HG02981 (cell line): ENCODE data around the gene MARCHF3.
"Not testable (repeated sequence)": the region's sequence is repeated elsewhere in the genome, so short reads cannot be mapped to it uniquely, and the experiment has no call there.

ENCODE experiments used
- ATAC-seq: cut with Tn5 transposase; IDR thresholded peaks from one replicate; pipeline ENCODE4 v1.9.1; 2021; ENCODE audit warnings: mild to moderate bottlenecking, moderate library complexity; ENCODE audit not compliant: unreplicated experiment

The MARCHF3 gene

DNA sequence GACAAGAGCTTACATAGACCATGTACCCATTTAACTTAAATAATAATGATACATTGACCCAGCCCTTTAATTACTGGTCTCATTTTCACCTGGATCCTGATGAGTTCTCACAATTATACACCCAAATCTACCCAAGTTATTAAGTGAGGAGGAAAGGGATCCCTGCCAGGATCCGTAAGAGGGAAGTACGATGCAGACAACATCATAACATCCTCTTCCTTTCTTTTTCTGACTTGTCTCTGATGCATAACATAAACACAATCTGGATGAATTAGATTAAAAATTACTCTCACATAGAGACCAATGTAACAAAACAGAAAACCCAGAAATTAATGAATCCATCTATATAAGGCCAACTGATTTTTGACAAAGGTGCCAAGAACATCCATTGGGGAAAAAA lies 17.0 kb downstream of the MARCHF3 start:
- no peak for ATAC-seq

DNA sequence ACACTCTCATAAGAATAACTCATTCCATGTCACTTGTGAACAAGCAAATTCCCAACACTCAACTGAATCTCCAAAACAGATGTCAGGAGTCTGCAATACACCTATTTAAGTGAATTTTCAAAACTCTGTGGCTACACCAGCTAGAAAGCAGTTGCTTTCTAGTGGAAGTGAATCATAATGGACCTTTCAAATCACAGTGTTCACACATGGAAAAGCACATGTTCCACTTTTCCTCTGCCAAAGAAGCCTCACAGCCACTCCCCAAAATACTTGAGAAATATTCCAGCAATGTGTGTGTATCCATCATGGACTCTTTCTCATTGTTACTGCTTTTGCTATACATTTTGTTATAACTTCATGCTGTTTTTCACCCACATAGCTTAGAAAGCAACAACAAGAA lies 17.4 kb downstream of the MARCHF3 start:
- ATAC-seq, result no peak

DNA sequence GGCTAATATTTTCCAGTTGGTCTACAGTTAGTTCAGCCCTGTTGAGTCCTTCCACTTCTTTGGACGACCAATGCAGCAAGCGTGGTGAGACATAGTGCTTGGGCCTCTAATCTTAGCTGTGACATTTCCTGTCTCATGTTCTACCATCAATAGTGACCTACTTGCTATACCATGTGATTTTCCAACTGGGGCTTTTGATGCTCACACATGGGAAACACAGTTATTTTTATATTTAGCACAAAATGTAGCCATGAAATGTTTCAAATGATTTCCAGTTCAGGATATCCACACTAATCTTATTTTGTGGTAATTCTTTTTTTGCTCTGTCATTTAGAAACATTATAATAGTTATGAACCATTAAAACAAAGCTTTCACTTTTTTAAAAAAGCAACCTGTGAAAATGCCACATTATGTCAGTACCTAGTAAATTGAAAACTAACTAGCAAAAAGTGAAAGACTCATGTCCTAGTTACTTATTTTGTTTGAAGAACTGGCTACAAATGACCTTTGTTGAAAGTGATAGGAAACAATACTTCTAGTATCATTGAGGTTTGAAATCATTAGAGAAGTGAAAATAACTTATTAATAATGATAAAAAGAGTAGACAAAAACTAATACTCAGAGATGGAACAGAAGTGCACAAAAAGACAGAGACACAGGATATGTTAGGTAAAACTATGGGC lies 18.3 kb downstream of the MARCHF3 start:
- peak; percentile 76 for ATAC-seq

DNA sequence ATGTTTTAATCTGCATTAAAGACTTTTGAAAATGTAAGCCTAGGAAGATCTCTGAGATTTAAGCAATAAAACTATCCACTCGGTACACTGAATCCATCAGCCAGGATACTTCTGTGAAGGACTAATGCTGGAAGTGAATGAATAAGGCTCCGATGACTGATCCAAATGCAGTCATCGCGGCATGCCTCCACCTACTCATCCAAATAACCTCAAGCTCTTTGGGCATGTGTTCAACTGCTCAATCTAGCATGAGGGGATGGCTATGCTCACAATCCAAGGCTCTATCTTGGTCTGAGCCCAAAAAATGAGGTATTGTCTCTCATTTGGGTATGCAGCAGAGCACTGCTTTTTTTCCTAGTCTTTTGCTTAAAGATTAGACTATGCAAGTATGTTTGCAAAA lies 19.2 kb downstream of the MARCHF3 start:
- ATAC-seq, result no peak

DNA sequence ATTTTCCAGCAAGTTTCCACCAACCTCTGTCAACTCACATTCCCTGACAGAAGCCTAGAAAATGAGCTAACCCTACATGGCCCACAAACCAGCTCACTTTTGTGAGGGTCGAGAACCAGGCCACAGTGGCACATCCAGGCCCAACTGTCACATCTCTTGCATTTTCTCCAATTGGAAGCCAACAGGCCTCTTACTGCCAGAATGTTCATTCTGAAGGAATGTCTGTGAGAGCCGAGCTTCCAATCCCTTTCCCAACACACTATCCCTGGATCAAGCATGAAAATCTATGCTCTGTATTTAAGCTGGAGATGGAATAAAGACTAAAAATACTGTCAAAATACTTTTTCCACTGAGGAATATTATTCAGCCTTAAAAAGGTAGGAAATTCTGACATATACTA lies 20.0 kb downstream of the MARCHF3 start:
- ATAC-seq, result no peak

GRCh38 chr5:127009784-127010183 lies 20.6 kb downstream of the MARCHF3 start:
- ATAC-seq, result no peak

GRCh38 chr5:127008300-127008975 lies 21.9 kb downstream of the MARCHF3 start:
- no peak for ATAC-seq

- no peak for ATAC-seq
These were observed 22.8 kb downstream of the MARCHF3 start for GRCh38 chr5:127007522-127007921.

DNA sequence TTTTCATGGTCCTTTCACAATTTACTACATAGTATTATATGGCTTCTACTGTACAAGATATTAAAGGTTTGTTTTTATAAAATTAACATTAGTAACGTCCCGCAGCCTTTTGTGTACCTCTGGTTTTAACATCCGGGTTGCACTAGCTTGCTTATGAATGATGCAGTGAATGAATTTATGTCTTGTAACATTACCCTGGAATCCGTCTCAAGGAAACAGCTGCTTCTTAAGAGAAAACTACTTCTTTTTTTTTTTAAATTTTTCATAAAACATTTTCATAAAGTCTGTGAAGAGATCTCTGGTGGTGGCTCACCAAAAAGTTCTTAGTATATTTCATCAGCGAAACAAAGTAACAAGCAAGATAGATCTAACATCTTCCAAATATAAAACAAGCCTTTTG lies 23.6 kb downstream of the MARCHF3 start:
- ATAC-seq, result no peak

GRCh38 chr5:127005282-127005681 lies 25.1 kb downstream of the MARCHF3 start:
- ATAC-seq, result not testable (repeated sequence)

DNA sequence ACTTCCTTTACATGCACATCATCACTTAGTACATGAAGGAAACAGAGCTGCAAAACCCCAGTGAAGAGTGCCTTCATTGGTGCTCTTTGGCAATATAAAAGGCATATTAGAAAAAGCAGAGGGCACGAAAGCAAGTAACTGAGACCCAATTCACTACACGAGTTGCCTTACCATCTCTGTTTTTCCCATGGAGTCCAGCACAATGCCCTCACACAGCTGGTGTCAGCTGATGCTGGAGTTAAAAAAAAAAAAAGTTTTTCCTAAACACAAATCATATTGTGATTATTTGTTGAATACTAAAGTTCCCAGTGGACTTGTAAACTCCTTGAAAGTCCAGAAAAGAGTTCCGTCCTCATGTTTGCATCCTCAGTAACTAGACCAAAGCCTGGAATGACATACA lies 25.6 kb downstream of the MARCHF3 start:
- ATAC-seq, result no peak

- no peak for ATAC-seq
These were observed 26.4 kb downstream of the MARCHF3 start for GRCh38 chr5:127003798-127004495.

GRCh38 chr5:127002390-127002789 lies 28.0 kb downstream of the MARCHF3 start:
- no peak for ATAC-seq

DNA sequence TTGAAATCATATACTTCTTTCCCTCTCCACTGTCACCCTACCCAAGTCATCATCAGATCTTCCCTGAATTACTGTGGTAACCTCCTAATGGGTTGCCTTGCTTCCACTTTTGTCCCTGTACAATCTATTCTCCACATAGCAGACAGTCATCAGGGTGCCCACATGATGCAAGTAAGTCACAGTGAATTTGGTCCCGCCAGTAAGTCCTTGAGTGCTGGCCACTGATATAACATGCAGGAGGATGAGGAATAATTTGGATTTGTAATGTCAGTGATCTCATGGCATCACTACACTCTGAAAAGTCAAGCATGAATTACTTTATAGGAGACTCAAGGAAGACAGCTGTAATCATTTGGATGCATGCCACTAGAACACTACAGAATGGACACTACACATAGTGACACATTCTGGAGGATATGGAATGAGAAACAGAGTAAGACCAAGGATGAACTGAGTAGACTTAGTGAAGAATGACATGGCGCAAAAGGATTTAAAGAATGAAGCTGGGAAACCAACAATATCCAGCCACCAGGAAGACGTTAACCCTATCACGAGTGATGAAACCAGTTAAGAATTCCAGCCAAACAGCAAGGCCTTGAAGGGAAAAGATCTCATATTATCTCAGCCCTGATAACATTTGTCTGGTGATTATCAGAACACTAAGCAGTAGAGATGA lies 28.6 kb downstream of the MARCHF3 start:
- ATAC-seq, result no peak

GRCh38 chr5:126998895-126999570 lies 31.3 kb downstream of the MARCHF3 start:
- no peak for ATAC-seq

- ATAC-seq, result peak; percentile 74
These were observed 32.1 kb downstream of the MARCHF3 start for GRCh38 chr5:126998201-126998631.

GRCh38 chr5:126995689-126996088 lies 34.7 kb downstream of the MARCHF3 start:
- no peak for ATAC-seq

GRCh38 chr5:126995039-126995438 lies 35.3 kb downstream of the MARCHF3 start:
- ATAC-seq, result no peak

DNA sequence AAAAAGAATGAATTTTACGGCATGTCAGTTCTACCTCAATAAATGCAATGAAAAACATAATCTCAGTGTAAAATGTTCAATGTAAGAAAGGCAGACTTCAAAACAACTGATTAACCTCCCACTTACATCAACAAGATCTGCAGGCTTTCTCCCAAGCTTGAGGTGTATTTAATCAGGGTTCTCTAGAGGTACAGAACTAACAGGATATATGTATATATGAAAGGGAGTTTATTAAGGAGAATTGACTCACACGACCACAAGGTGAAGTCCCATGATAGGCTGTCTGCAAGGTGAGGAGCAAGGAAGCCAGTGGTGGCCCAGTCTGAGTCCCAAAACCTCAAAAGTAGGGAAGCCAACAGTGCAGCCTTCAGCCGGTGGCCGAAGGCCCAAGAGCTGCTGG lies 35.9 kb downstream of the MARCHF3 start:
- ATAC-seq, result no peak

DNA sequence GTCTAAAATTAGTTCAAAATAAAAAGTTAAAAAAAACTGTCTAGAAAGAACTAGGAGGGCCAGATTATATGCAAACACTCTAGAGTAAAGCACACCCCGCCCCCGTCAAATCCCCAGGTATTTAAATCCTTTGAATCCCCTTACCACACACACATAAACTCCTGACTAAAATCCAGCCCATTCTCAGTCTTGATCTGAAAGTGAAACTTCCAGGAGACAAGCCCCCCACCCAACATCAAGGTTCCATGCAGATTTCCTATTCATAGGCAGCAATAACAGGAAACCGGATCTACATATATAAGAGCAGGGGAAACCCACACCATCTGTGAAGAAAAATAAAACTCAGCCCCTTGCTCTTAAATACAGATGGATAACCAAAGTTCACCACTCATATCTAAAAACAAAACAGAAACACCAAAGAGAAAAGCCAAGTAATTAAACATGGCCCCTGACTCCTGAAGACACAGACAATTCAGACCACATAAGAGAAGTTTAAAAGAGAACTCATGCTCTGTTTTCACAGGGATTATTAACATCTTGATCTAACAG lies 42.3 kb downstream of the MARCHF3 start:
- ATAC-seq, result peak; percentile 95
